HL-60 (cell line): ENCODE results near the gene DHRS9.
"Not testable (repeated sequence)": the region's sequence is repeated elsewhere in the genome, so short reads cannot be mapped to it uniquely, and the experiment has no call there.

Experiments used
- CTCF ChIP-seq: IDR thresholded peaks from one replicate; pipeline ENCODE4 v1.5.1; 2011; ENCODE audit warnings: low read length, control low read depth, inconsistent platforms; ENCODE audit not compliant: insufficient read depth
- GABPA ChIP-seq: IDR thresholded peaks from 2 replicates; pipeline ENCODE4 v1.6.1; 2012; ENCODE audit warnings: low read depth
- POLR2AphosphoS5 ChIP-seq: IDR thresholded peaks from 2 replicates; pipeline ENCODE4 v1.6.1; 2012; ENCODE audit warnings: low read depth
- REST ChIP-seq: IDR thresholded peaks from 2 replicates; pipeline ENCODE4 v1.6.1; 2012; ENCODE audit warnings: low read depth; ENCODE audit not compliant: insufficient replicate concordance

- TF ChIP-seq CTCF, GABPA, POLR2AphosphoS5, REST: not testable (repeated sequence)
These were observed 67.1 kb downstream of the DHRS9 start for GRCh38 chr2:169136428-169136827.
